DND-41 (cell line): ENCODE data around the gene PRR16.

Source experiments
- ATAC-seq: fragments of 200-7000 bp; cut with Tn5 transposase; 3 replicates; pipeline ENCODE4 v1.9.1; 2021; ENCODE audit warnings: low read depth; ENCODE audit not compliant: insufficient read depth
- DNase-seq: peaks from one replicate; pipeline ENCODE4 v3.0.0-alpha.2; 2020
- H2AFZ ChIP-seq: 2 replicates; pipeline ENCODE4 v1.6.0; 2012; ENCODE audit warnings: low read depth, low read length
- H3K27ac ChIP-seq: 2 replicates; pipeline ENCODE4 v1.5.1; 2012; ENCODE audit warnings: low read length, inconsistent platforms
- H3K27me3 ChIP-seq: fragments of 200-600 bp; sonication (generic); 2 replicates; pipeline ENCODE4 v1.6.0; 2012; ENCODE audit warnings: low read length, mild to moderate bottlenecking, inconsistent platforms; ENCODE audit not compliant: insufficient read depth, poor library complexity
- H3K36me3 ChIP-seq: 2 replicates; pipeline ENCODE4 v1.5.1; 2012; ENCODE audit warnings: low read length, inconsistent platforms; ENCODE audit not compliant: insufficient read depth
- H3K4me1 ChIP-seq: 2 replicates; pipeline ENCODE4 v1.5.1; 2012; ENCODE audit warnings: mild to moderate bottlenecking, low read length; ENCODE audit not compliant: insufficient read depth
- H3K4me2 ChIP-seq: 2 replicates; pipeline ENCODE4 v1.6.0; 2012; ENCODE audit warnings: mild to moderate bottlenecking, moderate library complexity, low read length, inconsistent platforms; ENCODE audit not compliant: insufficient read depth
- H3K4me3 ChIP-seq, 2 experiments: fragments of 200-600 bp in 1 of 2; shearing (Covaris generic) in 1 of 2; 2 replicates each; pipeline ENCODE4 v1.5.1; 2012 to 2016; ENCODE audit warnings: inconsistent platforms in 2 of 2, low read length in 2 of 2, mild to moderate bottlenecking in 2 of 2, low read depth in 1 of 2, moderate library complexity in 1 of 2
- H3K79me2 ChIP-seq: 2 replicates; pipeline ENCODE4 v1.6.0; 2012; ENCODE audit warnings: low read length, inconsistent platforms; ENCODE audit not compliant: insufficient read depth
- H3K9ac ChIP-seq: 2 replicates; pipeline ENCODE4 v1.6.0; 2012; ENCODE audit warnings: low read depth, mild to moderate bottlenecking, inconsistent platforms, low read length, moderate library complexity
- H3K9me3 ChIP-seq: 2 replicates; pipeline ENCODE4 v1.5.1; 2012; ENCODE audit warnings: low read length, moderate library complexity, mild to moderate bottlenecking, inconsistent platforms; ENCODE audit not compliant: insufficient read depth, severe bottlenecking
- H4K20me1 ChIP-seq: 2 replicates; pipeline ENCODE4 v1.6.0; 2012; ENCODE audit warnings: low read length; ENCODE audit not compliant: insufficient read depth
- CTCF ChIP-seq: IDR thresholded peaks from 2 replicates; pipeline ENCODE4 v1.5.1; 2012; ENCODE audit warnings: borderline replicate concordance, low read length, moderate library complexity, mild to moderate bottlenecking; ENCODE audit not compliant: poor library complexity, severe bottlenecking; ENCODE audit errors: extremely low read depth
- EZH2 ChIP-seq: IDR thresholded peaks from 3 replicates; pipeline ENCODE4 v1.6.1; 2012; ENCODE audit warnings: borderline replicate concordance, low read depth, mild to moderate bottlenecking, moderate library complexity, low read length, inconsistent platforms; ENCODE audit not compliant: severe bottlenecking

Gene PRR16

GRCh38 chr5:120628156-120628555, 164.1 kb downstream of the PRR16 start:
- H3K9ac ChIP-seq, result no peak overlapping the region
- ATAC-seq (no peak), DNase-seq (no peak)
- no peak overlapping the region for H3K27ac ChIP-seq
- H3K9me3 ChIP-seq, result no peaks in the 10 kb centered on the region
- no peaks in the 10 kb centered on the region for H3K79me2 ChIP-seq
- TF ChIP-seq CTCF (no peak), EZH2 (no peak)
- no peak overlapping the region for H3K4me3 ChIP-seq
- H3K27me3 ChIP-seq, result no peaks in the 10 kb centered on the region
- no peaks in the 10 kb centered on the region; the same call in 1 of the 2 replicates for H3K36me3 ChIP-seq
- H3K4me2 ChIP-seq, result no peak overlapping the region
- peaks cover 16% of the 10 kb centered on the region for H3K4me1 ChIP-seq
- no peaks in the 10 kb centered on the region for H4K20me1 ChIP-seq
- H2AFZ ChIP-seq, result no peak overlapping the region

- H3K4me3 ChIP-seq, result no peak overlapping the region
- no peaks in the 10 kb centered on the region for H3K36me3 ChIP-seq
- ATAC-seq (no peak), DNase-seq (no peak)
- H4K20me1 ChIP-seq, result no peaks in the 10 kb centered on the region
- no peaks in the 10 kb centered on the region for H3K4me1 ChIP-seq
- no peaks in the 10 kb centered on the region for H3K79me2 ChIP-seq
- H3K9me3 ChIP-seq, result no peaks in the 10 kb centered on the region
- TF ChIP-seq EZH2 (no peak), CTCF (no peak)
- no peak overlapping the region for H3K9ac ChIP-seq
- no peaks in the 10 kb centered on the region for H3K27me3 ChIP-seq
- H3K27ac ChIP-seq, result no peak overlapping the region
- no peak overlapping the region for H2AFZ ChIP-seq
- no peak overlapping the region for H3K4me2 ChIP-seq
These were observed 166.4 kb downstream of the PRR16 start for GRCh38 chr5:120630550-120630949.

GRCh38 chr5:120631611-120632010, 167.5 kb downstream of the PRR16 start:
- no peak for DNase-seq
- Histone ChIP-seq H4K20me1 (no peaks in the 10 kb centered on the region), H3K4me1 (no peaks in the 10 kb centered on the region), H3K27ac (no peak overlapping the region), H3K4me2 (no peak overlapping the region), H3K36me3 (no peaks in the 10 kb centered on the region), H3K79me2 (no peaks in the 10 kb centered on the region), H3K9me3 (no peaks in the 10 kb centered on the region), H2AFZ (no peak overlapping the region), H3K27me3 (no peaks in the 10 kb centered on the region), H3K9ac (no peak overlapping the region), H3K4me3 (no peak overlapping the region)
- TF ChIP-seq EZH2, result no peak
- TF ChIP-seq CTCF, result no peak
- no peak for ATAC-seq

- Histone ChIP-seq H3K36me3 (no peaks in the 10 kb centered on the region), H2AFZ (no peak overlapping the region), H3K4me2 (no peak overlapping the region), H3K9me3 (no peaks in the 10 kb centered on the region), H3K79me2 (no peaks in the 10 kb centered on the region), H3K27me3 (no peaks in the 10 kb centered on the region), H4K20me1 (no peaks in the 10 kb centered on the region), H3K9ac (no peak overlapping the region), H3K4me3 (no peak overlapping the region), H3K4me1 (no peaks in the 10 kb centered on the region), H3K27ac (no peak overlapping the region)
- ATAC-seq (no peak), DNase-seq (no peak)
- TF ChIP-seq CTCF (no peak), EZH2 (no peak)
These were observed 168.3 kb downstream of the PRR16 start for GRCh38 chr5:120632430-120632829.
